Thyroid gland (tissue), 4 donors: ENCODE measurements around the gene PRKD1. TPM values are rescaled to one million over a fixed set of nuclear protein-coding genes. Genes with fewer than 3 reads are reported as not detected.
A peak's percentile ranks its signal among the peaks of the same experiment; 100 is the strongest.

Experiments used
- DNase-seq, 2 donors: peaks; one replicate each; pipeline ENCODE4 v3.0.0-alpha.2; 2019
- H3K27ac ChIP-seq, 3 donors: fragments of 200-600 bp; sonication (generic); 1 replicate in 2 of 3; 2 replicates in 1 of 3; pipeline ENCODE4 v1.5.1; 2016 to 2019; ENCODE audit warnings: mild to moderate bottlenecking in 1 of 3, moderate library complexity in 1 of 3
- H3K27me3 ChIP-seq: fragments of 200-600 bp; sonication (generic); one replicate; pipeline ENCODE4 v1.5.1; 2019
- H3K36me3 ChIP-seq, 2 donors: fragments of 200-600 bp; sonication (generic); one replicate each; pipeline ENCODE4 v1.5.1; 2016 to 2019
- H3K4me1 ChIP-seq, 2 donors: fragments of 200-600 bp; sonication (generic); one replicate each; pipeline ENCODE4 v1.5.1; 2017 to 2019
- H3K4me3 ChIP-seq, 3 donors: fragments of 200-600 bp; sonication (generic); replicated peaks in 1 of 3; 1 replicate in 2 of 3; 2 replicates in 1 of 3; pipeline ENCODE4 v1.5.1; 2016; ENCODE audit warnings: mild to moderate bottlenecking in 1 of 3
- H3K9me3 ChIP-seq: fragments of 200-600 bp; sonication (generic); one replicate; pipeline ENCODE4 v1.5.1; 2017
- CTCF ChIP-seq, 6 experiments: fragments of 200-600 bp in 3 of 6; fragments of 450-650 bp in 3 of 6; sonication (generic) in 3 of 6; IDR thresholded peaks; one replicate each; pipeline ENCODE4 v1.5.1; 2016 to 2019; ENCODE audit warnings: antibody characterized with exemption in 6 of 6, mild to moderate bottlenecking in 2 of 6, inconsistent platforms in 1 of 6, moderate library complexity in 1 of 6
- POLR2A ChIP-seq, 2 donors: fragments of 450-650 bp; IDR thresholded peaks; one replicate each; pipeline ENCODE4 v1.6.1; 2017; ENCODE audit warnings: antibody characterized with exemption in 2 of 2, mild to moderate bottlenecking in 2 of 2, moderate library complexity in 1 of 2
- WGBS, 2 donors: methylation state at CpG; one replicate each; pipeline ENCODE4 v1.1.5; 2017; 5-methylcytosine and 5-hydroxymethylcytosine counted together
- intact Hi-C: fragments of 100-400 bp; cut with DNase I; formaldehyde crosslinking; loops from one replicate; pipeline ENCODE4 v1.15.1; 2023
- total RNA-seq, 4 donors: library from RNA; depleted of rRNA; stranded (reverse); fragments of >200 nt; gene quantifications; one replicate each; pipeline ENCODE4 v1.2.3, GENCODE V29; 2016

Gene PRKD1
- total RNA-seq = 10 to 100 TPM; 12.7 to 17.4 (median 14.3) TPM

GRCh38 chr14:29927376-29928116 is at the start of gene PRKD1:
TSS of gene PRKD1 (minus strand) at chr14:29927847.
- H3K4me3 ChIP-seq = peak within 1 kb of the TSS; percentile 33 to 56 (median 56)
- peaks cover 16% of the 10 kb centered on the region in 2 donors for H3K4me1 ChIP-seq
- no peaks in the 10 kb centered on the region for H3K9me3 ChIP-seq
- peak within 1 kb of the TSS; percentile 28 to 79 (median 47) for H3K27ac ChIP-seq
- intact Hi-C loops = no loop called here
- no peaks in the 10 kb centered on the region for H3K27me3 ChIP-seq
- TF ChIP-seq CTCF (IDR thresholded peaks at IDR 0.05) (peak in 2 of 6 experiments; percentile 22 to 58), POLR2A (IDR thresholded peaks at IDR 0.05) (peak in 1 of 2 donors; percentile 30)
- no peaks in the 10 kb centered on the region for H3K36me3 ChIP-seq
- 3% methylated on average over 22 of the region's 91 CpGs; no CpG with 5 or more reads in 1 of the 2 donors for WGBS, 2 donors
- DNase-seq = peak; percentile 75 to 76

DNA sequence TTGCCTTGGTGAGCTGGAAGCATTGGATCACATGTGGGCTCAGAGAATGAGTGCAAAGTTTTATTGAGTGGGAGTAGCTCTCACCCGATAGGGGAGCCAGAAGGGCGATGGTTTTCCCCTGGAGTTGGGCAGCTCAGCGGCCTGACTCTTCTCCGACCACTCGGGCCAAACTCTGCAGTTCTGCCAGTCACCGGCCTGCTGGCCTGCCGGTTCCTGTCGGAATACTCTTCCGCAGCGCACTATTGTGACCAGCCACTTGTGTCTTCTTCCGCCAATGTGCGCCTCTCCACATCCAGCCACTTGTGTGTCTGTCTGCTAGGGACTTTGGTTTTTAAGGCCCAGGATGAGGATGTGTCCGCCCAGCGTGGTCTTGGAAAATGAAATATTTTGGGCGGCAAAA is 43.5 kb upstream of the PRKD1 start:
- no peaks in the 10 kb centered on the region for H3K9me3 ChIP-seq
- no peak for DNase-seq
- no peak overlapping the region for H3K4me3 ChIP-seq
- TF ChIP-seq CTCF (IDR thresholded peaks at IDR 0.05) = no peak
- TF ChIP-seq POLR2A (IDR thresholded peaks at IDR 0.05) = no peak
- no peaks in the 10 kb centered on the region for H3K4me1 ChIP-seq
- H3K36me3 ChIP-seq = no peaks in the 10 kb centered on the region
- H3K27me3 ChIP-seq = no peaks in the 10 kb centered on the region
- intact Hi-C loops = no loop called here
- WGBS, 2 donors = 95 to 97% methylated on average over 15 of the region's 15 CpGs
- H3K27ac ChIP-seq = no peak overlapping the region

DNA sequence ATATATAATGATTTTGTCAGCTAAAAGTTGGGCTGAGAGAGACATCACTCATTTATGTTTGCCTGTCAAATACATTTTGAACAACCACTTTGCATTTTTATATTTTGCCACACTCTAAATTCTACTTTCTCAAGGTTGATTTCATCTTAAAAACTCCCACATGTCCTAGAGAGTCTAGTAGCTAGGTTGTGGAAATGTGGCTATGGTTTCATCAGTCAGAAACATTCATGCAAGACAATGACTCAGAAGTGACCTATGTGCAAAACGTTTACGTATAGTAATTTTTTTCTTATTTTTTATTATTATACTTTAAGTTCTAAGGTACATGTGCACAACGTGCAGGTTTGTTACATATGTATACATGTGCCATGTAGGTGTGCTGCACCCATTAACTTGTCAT is 27.4 kb upstream of the PRKD1 start:
- Histone ChIP-seq H3K27ac (no peak overlapping the region), H3K36me3 (no peaks in the 10 kb centered on the region), H3K4me3 (no peak overlapping the region), H3K9me3 (no peaks in the 10 kb centered on the region), H3K4me1 (no peaks in the 10 kb centered on the region), H3K27me3 (no peaks in the 10 kb centered on the region)
- intact Hi-C loops = no loop called here
- WGBS, 2 donors = 91 to 97% methylated on average over 3 of the region's 3 CpGs
- TF ChIP-seq CTCF (IDR thresholded peaks at IDR 0.05) (no peak), POLR2A (IDR thresholded peaks at IDR 0.05) (no peak)
- no peak for DNase-seq

DNA sequence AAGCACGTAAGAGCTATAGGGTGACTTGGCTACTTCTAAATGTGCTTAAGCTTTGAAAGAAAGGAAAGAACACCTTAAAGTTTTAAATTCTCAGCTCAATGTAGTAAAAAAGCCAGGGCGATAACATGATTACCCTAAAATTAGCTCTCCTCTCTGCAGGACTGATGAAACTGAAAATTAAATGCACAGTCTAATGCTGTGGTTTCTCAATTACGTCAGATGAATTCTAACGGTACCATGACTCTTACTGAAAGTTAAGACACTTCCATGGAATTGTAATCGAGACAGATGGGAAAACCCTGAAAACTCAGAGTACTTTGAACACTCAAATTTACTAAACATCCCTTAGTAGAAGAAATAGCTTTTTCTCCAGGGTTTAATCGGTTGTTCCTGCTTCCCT is 25.9 kb upstream of the PRKD1 start:
- no peak overlapping the region for H3K4me3 ChIP-seq
- TF ChIP-seq POLR2A (IDR thresholded peaks at IDR 0.05) (no peak), CTCF (IDR thresholded peaks at IDR 0.05) (no peak)
- H3K4me1 ChIP-seq = no peaks in the 10 kb centered on the region
- no peaks in the 10 kb centered on the region for H3K36me3 ChIP-seq
- intact Hi-C loops = no loop called here
- DNase-seq = no peak
- 86 to 90% methylated on average over 6 of the region's 6 CpGs for WGBS, 2 donors
- H3K27ac ChIP-seq = no peak overlapping the region
- no peaks in the 10 kb centered on the region for H3K9me3 ChIP-seq
- no peaks in the 10 kb centered on the region for H3K27me3 ChIP-seq

- H3K4me3 ChIP-seq = no peak overlapping the region
- intact Hi-C loops = no loop called here
- TF ChIP-seq POLR2A (IDR thresholded peaks at IDR 0.05) = no peak
- no peak for TF ChIP-seq CTCF (IDR thresholded peaks at IDR 0.05)
- H3K9me3 ChIP-seq = no peaks in the 10 kb centered on the region
- no peak for DNase-seq
- H3K27me3 ChIP-seq = no peaks in the 10 kb centered on the region
- no peaks in the 10 kb centered on the region for H3K4me1 ChIP-seq
- H3K27ac ChIP-seq = no peak overlapping the region
- no peaks in the 10 kb centered on the region for H3K36me3 ChIP-seq
These were observed 16.4 kb upstream of the PRKD1 start for GRCh38 chr14:29944091-29944490.
